Liver (tissue), 3 donors: ENCODE results near the gene PDE1C.

Experiments
- FOXA2 ChIP-seq: IDR thresholded peaks from 2 replicates; pipeline ENCODE4 v1.6.1; 2016; ENCODE audit warnings: antibody characterized with exemption
- GABPA ChIP-seq, 2 donors: IDR thresholded peaks in 1 of 2; conservative IDR thresholded peaks in 1 of 2; 2 replicates each; pipeline ENCODE4 v1.6.1; 2016; ENCODE audit warnings: antibody characterized with exemption in 2 of 2, mild to moderate bottlenecking in 1 of 2, moderate library complexity in 1 of 2
- MAX ChIP-seq: IDR thresholded peaks from 2 replicates; pipeline ENCODE4 v1.6.1; 2016; ENCODE audit warnings: antibody characterized with exemption
- NR2F2 ChIP-seq: IDR thresholded peaks from 2 replicates; pipeline ENCODE4 v1.6.1; 2016; ENCODE audit warnings: antibody characterized with exemption
- RAD21 ChIP-seq, 2 donors: IDR thresholded peaks; 2 replicates each; pipeline ENCODE4 v1.6.1; 2016; ENCODE audit warnings: antibody characterized with exemption in 2 of 2, mild to moderate bottlenecking in 2 of 2
- RXRA ChIP-seq, 2 donors: IDR thresholded peaks; 2 replicates each; pipeline ENCODE4 v1.6.1; 2017 to 2018; ENCODE audit warnings: antibody characterized with exemption in 2 of 2, mild to moderate bottlenecking in 1 of 2
- SP1 ChIP-seq: IDR thresholded peaks from 2 replicates; pipeline ENCODE4 v1.6.1; 2018; ENCODE audit warnings: antibody characterized with exemption, mild to moderate bottlenecking
- TAF1 ChIP-seq: conservative IDR thresholded peaks from 2 replicates; pipeline ENCODE4 v1.6.1; 2016; ENCODE audit warnings: antibody characterized with exemption, mild to moderate bottlenecking
- YY1 ChIP-seq: IDR thresholded peaks from 2 replicates; pipeline ENCODE4 v1.6.1; 2016; ENCODE audit warnings: antibody characterized with exemption, mild to moderate bottlenecking
- TF ChIP-seq, protein P1 (sequence below): IDR thresholded peaks from 2 replicates; pipeline ENCODE4 v1.6.1; 2016; ENCODE audit warnings: antibody characterized with exemption, mild to moderate bottlenecking
- TF ChIP-seq, protein P2 (sequence below): fragments of 150-350 bp; IDR thresholded peaks from 2 replicates; pipeline ENCODE4 v1.5.1; 2017; ENCODE audit warnings: improper control_type of control experiment, low read depth, low read length; ENCODE audit not compliant: missing input control
- donor health status: healthy.
- donor health status: healthy.

DNA sequence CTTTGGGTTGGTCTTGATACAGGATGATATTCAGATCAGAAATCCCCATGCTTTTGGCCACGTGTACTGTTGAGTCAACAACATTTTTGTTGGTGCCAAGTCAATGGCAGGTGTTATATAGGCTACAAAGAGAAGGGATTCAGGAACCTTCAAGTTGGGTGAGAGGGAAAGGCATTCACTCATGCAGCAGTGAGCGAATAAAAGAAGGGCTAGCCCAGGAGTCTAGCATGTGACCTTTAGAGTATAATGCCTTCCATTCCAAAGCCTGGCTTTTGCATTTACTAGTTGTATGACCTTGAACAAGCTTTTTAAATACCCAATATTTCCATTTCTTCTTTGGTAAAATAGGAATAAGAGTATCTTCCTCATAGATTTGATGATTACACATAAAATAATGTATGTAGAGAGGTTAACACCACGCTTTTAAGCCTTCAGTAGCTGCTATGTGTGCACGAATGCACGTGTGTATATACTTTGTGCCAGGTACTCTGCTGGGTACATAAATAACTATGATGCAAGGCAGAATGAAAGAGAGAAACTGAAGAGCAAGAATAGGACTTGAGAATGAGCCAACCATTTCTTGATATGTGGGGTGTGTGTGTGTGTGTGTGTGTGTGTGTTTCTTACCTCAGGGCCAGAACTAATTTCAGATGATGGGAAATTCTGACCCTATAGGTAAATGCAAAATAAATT is 163.6 kb downstream of the PDE1C start:
- no peak for TF ChIP-seq TAF1
- TF ChIP-seq, protein P1, sequence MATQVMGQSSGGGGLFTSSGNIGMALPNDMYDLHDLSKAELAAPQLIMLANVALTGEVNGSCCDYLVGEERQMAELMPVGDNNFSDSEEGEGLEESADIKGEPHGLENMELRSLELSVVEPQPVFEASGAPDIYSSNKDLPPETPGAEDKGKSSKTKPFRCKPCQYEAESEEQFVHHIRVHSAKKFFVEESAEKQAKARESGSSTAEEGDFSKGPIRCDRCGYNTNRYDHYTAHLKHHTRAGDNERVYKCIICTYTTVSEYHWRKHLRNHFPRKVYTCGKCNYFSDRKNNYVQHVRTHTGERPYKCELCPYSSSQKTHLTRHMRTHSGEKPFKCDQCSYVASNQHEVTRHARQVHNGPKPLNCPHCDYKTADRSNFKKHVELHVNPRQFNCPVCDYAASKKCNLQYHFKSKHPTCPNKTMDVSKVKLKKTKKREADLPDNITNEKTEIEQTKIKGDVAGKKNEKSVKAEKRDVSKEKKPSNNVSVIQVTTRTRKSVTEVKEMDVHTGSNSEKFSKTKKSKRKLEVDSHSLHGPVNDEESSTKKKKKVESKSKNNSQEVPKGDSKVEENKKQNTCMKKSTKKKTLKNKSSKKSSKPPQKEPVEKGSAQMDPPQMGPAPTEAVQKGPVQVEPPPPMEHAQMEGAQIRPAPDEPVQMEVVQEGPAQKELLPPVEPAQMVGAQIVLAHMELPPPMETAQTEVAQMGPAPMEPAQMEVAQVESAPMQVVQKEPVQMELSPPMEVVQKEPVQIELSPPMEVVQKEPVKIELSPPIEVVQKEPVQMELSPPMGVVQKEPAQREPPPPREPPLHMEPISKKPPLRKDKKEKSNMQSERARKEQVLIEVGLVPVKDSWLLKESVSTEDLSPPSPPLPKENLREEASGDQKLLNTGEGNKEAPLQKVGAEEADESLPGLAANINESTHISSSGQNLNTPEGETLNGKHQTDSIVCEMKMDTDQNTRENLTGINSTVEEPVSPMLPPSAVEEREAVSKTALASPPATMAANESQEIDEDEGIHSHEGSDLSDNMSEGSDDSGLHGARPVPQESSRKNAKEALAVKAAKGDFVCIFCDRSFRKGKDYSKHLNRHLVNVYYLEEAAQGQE = no peak
- TF ChIP-seq YY1 = no peak
- TF ChIP-seq, protein P2, sequence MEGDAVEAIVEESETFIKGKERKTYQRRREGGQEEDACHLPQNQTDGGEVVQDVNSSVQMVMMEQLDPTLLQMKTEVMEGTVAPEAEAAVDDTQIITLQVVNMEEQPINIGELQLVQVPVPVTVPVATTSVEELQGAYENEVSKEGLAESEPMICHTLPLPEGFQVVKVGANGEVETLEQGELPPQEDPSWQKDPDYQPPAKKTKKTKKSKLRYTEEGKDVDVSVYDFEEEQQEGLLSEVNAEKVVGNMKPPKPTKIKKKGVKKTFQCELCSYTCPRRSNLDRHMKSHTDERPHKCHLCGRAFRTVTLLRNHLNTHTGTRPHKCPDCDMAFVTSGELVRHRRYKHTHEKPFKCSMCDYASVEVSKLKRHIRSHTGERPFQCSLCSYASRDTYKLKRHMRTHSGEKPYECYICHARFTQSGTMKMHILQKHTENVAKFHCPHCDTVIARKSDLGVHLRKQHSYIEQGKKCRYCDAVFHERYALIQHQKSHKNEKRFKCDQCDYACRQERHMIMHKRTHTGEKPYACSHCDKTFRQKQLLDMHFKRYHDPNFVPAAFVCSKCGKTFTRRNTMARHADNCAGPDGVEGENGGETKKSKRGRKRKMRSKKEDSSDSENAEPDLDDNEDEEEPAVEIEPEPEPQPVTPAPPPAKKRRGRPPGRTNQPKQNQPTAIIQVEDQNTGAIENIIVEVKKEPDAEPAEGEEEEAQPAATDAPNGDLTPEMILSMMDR = no peak
- no peak for TF ChIP-seq FOXA2
- no peak for TF ChIP-seq SP1
- no peak for TF ChIP-seq NR2F2
- no peak for TF ChIP-seq MAX
- no peak for TF ChIP-seq RAD21 (IDR thresholded peaks at IDR 0.05)
- no peak for TF ChIP-seq GABPA (IDR thresholded peaks at IDR 0.05 in 1 of 2, conservative IDR thresholded peaks at IDR 0.05 in 1 of 2)
- no peak for TF ChIP-seq RXRA (IDR thresholded peaks at IDR 0.05)
